GM19193 (cell line): ENCODE data around the gene PDHX.

Experiments used
- POLR2A ChIP-seq: IDR thresholded peaks from 4 replicates; pipeline ENCODE4 v1.6.1; 2011; ENCODE audit not compliant: insufficient read depth, insufficient read length; ENCODE audit errors: extremely low read depth

PDHX gene

GRCh38 chr11:35039076-35039475 is 122.7 kb downstream of the PDHX start:
- no peak for TF ChIP-seq POLR2A

- TF ChIP-seq POLR2A = no peak
Observed at GRCh38 chr11:35040221-35040942, 124.0 kb downstream of the PDHX start.

GRCh38 chr11:35041070-35041554 is 124.7 kb downstream of the PDHX start:
- TF ChIP-seq POLR2A = no peak

- TF ChIP-seq POLR2A = no peak
Observed at GRCh38 chr11:35042224-35042623, 125.8 kb downstream of the PDHX start.

GRCh38 chr11:35042913-35043312 is 126.5 kb downstream of the PDHX start:
- no peak for TF ChIP-seq POLR2A

- no peak for TF ChIP-seq POLR2A
Observed at GRCh38 chr11:35043936-35044335, 127.5 kb downstream of the PDHX start.

- TF ChIP-seq POLR2A = no peak
Observed at GRCh38 chr11:35045236-35045820, 128.9 kb downstream of the PDHX start.
